Activated CD4-positive, CD25-positive, alpha-beta regulatory T cell treated with anti-CD3 and anti-CD28 coated beads, Interleukin-2, amount 50 U/mL, for 16 hours (primary cell): Measurements from ENCODE around the gene ARHGAP45.
"Not testable (repeated sequence)": the region's sequence is repeated elsewhere in the genome, so short reads cannot be mapped to it uniquely, and the experiment has no call there.

Experiments
- DNase-seq: peaks from one replicate; pipeline ENCODE4 v3.0.0-alpha.2; 2020; ENCODE audit warnings: low read depth, low spot score

ARHGAP45 gene

DNA sequence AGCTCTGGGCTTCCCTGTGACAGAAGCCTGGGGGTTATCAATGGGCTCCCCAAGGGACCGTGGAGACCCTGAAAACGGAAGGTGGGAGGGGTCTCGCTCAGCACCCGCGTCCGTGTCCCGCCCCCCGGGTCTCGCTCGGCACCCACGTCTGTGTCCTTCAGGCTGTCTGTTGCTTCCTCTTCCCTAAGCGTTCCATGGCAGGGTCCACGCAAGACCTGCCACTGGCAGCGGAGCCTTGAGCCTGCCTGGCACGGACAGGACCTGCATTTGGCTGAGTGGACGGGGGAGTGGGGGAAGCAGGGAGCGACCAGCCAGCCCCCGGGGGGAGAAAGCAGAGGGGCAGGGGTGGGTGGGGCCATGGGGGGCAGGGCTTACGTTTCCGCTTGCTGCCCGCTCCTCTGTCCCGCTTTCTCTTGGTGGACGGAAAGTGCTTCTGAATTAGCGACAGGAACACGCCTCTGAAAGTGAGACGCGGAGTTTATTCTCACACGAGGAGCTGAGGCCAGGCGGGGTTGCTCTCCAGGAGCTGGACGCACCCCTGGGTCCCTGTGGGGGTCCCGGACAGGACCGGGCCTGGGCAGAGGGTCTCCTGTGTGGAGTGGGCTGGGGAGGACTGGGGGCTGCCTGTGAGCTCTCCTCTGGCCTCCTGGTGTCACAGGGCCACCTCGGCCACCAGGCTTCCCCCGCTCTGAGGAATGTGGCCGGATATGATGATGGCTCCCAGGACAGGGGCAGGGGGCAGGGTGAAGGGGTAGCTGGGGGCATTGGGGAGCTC, 48.9 kb downstream of the ARHGAP45 start:
- DNase-seq, result no peak

DNA sequence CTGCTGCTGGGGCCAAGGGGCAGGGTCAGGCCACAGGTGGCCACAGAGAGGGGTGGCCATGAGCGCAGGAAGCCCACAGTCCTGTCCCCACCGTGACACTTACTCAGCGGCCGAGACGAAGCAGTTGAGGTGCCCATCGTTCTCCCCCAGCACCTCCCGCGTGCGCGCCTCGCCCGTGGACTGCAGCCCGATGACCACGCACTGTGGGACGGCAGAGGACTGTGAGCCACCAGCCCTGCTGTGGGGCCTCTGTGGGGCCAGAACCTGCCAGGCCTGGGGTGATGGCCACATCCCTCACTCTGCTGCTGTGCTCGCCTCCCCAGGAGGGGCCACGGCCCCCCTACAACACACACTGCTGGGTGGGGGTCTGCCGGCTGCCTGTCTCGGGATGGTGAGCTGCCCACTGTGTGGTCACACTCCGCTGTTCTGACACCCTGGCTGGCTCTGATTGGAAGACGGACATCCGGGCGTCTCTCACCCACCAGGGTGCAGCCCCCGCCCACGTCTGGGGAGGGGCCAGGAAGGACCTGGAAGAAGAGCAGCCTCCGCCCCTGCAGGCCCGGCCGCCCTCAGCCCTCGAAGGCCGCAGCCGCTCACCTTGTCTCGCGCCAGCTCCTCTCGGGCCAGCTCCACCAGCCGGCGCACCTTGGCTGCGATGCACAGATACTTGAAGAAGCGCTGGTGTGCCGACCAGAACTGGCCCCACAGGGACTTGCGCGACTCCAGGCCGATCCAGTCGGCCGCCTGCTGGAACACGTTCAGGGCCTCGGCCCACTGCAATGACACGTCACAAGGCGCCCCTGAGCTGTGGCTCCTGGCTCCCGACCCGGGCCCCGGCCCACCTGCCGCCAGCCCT, 50.0 kb downstream of the ARHGAP45 start:
- no peak for DNase-seq

DNA sequence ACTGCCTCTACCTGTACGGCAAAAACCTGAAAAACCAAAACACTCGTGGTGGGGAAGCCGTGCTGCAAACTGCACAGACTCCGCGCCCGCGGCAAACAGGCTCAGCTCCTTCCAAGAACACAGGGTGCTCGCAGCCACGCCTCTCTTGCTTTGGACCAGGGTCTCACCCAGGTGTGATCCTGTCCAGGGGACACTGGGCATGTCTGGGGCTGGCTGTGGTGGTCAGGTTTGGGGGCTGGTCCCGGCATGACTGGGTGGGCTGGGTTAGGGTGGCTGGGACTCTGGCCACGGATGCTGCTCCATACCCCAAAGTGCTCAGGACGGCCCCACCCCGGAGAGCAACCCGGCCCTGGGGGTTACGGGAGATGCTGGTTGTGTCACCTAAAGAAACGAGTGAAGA, 50.7 kb downstream of the ARHGAP45 start:
- no peak for DNase-seq

DNA sequence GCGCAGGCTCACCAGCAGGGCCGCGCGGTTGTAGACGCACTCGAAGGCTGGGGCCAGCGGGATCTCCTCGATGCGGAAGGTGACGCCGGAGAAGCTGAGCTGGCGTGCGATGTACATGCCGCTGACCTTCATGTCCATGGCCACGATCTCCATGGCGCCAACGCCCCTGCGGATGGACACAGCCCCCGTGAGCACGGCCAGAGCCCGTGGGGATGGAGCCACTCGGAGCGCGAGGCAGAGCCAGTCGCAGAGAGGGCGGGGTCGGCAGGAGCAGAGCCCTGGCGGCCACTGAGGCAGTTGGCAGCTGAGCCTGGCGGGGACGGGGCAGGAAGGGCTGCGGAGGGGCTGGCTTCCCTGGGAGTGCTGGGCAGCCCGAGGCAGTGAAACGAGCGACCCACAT, 52.0 kb downstream of the ARHGAP45 start:
- no peak for DNase-seq

DNA sequence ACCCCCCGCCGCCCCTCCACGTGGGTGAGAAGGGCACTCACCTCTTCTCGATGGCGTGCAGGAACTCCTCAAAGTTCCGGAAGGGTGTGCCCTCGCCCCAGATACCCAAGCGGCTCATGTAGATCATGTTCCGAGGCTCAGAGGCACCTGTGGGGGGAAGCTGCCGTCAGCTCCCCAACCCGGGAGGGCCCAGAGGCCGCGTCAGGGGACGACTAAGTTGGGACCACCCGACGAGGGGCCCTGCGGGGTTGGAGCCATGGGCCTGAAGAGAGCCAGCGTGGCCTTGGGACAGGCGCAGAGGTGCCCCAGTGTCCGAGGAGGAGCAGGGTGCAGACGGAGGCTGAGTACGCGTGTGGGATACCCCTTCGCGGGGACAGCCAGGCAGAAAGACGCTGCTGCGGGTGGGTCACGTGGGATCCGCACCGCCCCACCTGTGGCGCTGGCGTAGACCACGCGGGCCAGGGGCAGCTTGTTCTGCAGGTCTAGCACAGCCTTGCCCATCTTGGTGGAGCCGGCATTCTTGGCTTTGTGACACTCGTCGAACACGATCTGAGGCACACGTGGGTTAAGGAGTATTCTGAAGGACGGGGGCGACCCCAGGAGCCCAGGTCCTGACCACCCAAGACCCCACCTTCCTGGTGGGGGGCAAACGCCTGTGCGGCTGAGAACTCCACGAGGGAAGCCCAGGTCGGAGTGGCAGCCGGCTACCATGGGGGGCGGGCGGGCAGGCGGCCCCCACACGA, 52.7 kb downstream of the ARHGAP45 start:
- DNase-seq, result no peak

DNA sequence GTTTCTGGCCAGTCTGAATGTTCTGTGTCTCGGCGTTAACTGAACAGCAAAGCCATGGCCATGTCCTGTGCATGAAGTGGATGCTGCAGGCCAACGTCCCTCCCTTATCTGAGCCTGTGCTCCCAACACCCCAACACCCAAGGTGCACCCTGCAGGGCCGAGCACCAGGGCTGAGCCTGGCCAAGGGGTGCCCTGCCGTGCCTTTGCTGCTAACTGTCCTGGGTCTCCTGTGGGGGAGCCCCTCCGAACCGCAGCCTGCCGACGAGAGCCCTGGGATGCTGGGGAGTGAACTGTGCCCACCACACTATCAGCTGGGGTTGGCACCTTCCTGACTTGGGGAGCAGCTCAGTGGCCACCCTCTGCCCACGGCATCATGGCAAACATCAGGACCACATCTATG, 54.4 kb downstream of the ARHGAP45 start:
- DNase-seq, result no peak

DNA sequence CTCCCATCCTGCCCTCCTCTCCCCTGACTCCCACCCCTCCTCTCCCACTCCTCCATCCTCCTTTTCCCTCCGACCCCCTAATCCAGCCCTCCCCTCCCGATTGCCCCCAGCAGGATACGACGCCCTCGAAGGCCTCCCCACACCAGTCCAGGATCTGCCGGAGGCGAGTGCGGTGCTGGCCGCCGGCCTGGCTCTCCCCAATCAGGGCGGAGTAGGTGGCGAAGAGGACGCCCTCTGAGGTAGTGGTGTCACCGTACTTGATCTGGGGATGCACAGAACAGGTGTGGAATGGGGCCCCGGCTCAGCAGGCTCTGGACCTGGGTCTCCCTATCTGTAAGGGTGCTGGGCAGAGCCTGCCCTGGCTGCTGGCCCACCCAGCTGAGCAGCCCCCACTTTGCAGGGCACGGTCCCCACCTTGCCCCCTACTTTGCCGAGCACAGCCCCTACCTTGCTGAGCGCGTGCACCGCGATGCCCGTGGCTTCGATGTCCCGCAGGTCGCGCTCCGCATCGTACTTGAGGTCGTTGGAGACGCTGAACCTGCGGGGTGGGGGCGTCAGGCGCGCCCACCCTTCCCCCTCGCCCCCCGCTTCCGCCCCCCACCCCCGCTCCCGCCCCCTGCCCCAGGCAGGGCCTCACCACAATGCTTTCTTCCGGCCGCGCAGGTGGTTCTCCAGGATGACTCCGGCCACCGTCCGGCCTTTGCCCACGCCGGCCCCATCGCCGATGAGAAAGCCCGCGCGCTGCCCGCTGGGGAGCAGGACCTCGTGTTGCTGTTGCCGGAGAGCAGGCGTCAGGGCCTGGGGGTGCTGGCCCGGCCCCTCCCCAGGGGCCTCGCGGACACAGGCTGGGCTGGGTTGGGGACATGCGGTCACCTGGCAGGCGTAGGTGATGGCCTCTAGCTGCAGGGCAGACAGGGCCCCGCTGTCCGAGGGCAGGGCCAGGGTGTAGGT, 55.3 kb downstream of the ARHGAP45 start:
- DNase-seq, result no peak

DNA sequence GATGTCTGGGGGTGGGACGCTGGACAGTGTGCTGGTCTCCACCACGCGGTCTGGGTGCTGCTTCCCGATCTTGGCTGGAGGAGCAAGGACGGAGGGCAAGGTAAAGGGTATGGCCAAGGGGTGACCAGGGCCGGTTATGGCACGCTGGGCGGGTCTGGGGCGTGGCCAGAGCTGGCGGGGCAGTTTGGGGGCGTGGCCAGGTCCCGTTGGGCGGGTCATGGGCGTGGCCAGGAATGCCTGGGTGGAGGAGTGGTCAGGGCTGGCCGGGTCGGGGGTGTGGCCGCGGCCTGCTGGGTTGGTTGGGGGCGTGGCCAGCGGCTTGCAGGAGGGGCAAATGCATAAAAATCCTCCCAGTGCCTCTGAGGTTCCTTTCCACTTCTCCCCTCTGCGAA, 56.0 kb downstream of the ARHGAP45 start:
- no peak for DNase-seq

DNA sequence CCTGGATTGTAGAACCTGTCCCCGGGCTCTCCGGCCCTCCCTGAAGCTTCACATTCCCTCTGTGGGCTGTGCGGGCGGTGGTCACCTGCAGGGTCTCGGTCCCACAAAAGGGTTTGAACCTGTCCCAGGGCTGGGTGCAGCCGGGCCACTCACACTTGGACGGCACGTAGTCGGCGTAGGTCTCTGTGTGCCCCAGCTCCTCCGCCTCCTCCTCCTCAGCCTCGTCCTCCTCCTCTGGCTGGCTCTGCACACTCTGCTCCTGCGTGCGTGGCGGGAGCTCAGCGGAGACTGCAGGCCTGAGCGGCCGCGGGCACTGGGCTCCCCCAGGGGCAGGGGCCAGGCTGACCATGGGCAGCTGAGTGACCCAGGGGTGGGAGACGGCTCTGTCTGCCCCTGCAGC, 56.4 kb downstream of the ARHGAP45 start:
- DNase-seq, result no peak

DNA sequence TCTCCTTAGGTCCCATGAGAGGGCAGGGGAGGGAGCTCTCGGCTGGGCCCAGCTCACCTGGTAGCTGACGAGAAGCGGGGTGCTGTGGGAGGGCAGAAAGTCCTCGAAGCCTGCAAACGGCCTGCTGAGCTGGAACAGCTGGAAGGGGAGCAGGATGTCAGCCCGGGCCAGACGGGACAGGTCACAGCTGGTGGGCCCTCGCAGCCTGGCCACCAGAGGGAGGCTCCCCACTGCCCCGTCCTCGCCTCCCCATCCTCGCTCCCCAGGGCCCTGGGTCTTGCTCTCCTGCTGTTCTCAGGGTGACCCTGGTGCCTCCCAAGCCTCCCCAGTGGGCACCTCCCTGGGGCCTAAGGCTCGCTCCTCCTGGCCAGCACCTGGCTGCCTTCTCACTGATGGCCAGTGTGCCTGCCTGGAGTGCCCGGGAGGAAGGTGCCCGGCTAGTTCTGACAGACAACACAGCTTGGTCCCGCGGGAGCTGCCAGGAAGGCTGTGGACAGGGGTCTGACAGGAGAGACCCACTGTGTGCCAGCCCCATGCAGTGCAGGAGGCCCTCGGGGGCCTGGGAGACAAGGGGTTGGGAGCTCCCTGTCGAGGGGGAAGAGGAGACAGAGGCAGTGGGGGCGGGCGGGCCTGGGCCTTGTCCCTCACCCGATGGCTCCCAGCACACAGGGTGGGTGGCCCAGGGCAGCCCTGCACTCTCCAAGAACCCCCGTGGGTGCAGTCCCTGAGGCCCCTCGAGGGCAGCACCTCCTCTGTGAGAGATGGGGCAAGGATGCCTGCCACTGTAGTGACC, 57.1 kb downstream of the ARHGAP45 start:
- DNase-seq, result no peak

DNA sequence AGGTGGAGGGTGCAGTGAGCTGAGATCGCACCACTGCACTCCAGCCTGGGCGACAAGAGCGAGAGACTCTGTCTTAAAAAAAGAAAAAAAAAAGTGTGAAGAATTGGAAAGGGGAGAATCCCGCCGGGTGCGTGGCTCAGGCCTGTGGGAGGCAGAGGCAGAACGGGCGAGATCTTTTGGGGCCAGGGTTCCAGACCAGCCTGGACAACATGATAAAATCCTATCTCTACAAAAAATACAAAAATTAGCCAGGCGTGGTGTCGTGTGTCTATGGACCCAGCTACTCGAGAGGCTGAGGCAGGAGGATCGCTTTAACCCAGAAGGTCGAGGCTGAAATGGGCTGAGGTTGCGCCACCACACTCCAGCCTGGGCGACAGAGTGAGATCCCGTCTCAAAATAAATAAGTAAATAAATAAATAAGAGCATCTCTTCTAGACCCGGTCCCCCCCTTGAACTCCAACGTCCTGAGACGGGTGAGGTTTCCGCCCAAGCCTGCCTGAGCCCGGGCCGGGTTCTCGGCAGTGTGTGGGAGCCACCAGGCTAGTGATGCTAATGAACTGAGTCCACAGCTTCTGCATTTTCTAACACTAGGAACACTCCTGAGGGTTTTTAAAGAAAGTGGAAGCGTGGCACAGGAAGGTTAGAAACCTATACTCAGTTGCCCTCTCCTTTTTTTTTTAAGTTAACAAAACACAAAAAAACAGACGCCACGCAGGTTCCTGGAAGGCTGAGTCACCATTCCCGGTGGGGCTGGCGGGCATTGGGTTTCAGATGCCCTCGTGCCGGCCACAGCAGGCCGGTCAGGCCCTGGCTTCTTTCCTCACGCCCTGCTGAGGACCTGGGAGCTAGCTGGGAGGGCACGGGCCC, 58.9 kb downstream of the ARHGAP45 start:
- no peak for DNase-seq

DNA sequence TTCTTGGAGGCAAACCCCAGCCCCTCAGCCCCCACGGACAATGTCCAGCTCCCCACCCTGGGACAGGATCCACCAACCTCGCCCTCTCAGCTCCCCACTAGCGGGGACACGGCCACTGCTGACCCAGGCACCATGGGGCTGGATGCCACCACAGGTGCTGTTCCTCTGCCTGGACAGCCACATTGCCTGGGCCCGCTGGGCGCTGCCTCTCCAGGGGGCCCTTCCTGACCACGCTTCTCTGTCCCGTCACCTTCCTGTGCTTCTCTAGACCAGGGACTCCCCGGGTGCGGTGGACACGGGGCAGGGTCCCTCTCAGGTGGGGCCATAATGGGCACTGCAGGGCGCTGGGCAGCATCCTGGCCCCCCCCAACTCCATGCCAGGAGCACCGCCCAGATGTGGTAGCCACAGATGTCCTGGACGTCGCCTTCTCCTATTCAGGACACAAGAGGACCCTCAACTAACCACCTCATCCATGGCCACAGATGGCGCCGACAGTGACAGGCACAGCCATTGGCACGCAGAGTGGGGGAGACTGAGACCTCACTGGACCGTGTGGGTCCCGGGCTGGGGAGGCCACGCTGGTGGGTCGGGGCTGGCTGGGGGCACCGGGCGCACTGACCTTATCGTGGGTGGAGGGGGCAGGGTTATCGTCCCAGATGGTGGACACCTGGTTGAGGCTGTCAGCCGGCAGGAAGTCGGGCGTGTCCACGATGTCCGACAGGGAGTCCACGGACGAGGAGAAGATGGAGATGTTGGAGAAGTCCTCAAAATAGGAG, 60.2 kb downstream of the ARHGAP45 start:
- DNase-seq, result no peak

DNA sequence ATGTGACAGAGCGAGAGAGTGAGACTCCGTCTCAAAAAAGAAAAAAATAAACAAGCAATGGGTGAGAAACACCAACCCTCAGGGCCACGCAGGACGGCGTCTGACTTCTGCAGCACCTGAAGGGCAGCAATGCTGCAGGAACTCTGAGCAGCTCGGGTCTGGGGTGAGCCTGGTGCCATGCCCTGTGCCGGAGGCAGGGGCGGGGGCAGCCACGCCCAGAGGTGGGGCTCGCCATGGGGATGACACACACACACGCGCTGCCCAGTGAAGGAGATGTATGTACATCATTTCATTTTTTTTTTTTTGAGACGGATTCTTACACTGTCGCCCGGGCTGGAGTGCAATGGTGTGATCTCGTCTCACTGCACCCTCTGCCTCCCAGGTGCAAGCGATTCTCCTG, 61.1 kb downstream of the ARHGAP45 start:
- no peak for DNase-seq

DNA sequence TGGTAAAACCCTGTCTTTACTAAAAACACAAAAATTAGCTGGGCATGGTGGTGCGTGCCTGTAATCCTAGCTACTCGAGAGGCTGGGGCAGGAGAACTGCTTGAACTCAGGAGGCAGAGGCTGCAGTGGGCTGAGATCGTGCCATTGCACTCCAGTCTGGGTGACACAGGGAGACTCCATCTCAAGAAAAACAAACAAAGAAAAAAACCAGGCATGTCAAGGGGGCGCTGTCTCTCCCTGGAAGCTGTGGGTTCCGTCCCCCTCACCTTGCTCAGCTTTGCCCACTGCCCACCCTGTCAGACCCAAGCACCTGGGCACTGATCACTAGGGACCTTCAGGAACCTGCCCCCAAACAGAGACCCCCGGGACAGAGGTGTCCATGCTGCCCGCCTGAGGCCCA, 62.1 kb downstream of the ARHGAP45 start:
- not testable (repeated sequence) for DNase-seq

DNA sequence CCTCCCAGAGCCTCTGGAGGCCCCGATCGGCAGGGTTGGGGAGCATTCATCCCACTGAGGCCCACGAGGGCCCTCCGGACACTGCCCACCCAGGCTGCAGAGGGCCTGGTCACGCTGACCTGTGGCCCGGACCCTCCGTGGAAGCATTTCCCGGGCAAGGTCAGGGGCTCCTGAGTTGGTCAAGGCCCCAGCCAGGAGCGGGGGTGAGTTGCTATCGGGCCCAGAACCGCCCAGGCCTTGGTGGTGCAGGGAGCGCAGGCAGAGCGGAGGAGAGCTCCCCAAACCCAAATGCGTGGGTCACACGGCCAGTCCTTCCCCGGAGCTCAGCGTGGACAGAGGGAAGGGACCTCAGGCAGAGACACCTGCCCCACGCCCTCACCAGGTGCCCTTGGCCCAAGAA, 62.6 kb downstream of the ARHGAP45 start:
- no peak for DNase-seq

DNA sequence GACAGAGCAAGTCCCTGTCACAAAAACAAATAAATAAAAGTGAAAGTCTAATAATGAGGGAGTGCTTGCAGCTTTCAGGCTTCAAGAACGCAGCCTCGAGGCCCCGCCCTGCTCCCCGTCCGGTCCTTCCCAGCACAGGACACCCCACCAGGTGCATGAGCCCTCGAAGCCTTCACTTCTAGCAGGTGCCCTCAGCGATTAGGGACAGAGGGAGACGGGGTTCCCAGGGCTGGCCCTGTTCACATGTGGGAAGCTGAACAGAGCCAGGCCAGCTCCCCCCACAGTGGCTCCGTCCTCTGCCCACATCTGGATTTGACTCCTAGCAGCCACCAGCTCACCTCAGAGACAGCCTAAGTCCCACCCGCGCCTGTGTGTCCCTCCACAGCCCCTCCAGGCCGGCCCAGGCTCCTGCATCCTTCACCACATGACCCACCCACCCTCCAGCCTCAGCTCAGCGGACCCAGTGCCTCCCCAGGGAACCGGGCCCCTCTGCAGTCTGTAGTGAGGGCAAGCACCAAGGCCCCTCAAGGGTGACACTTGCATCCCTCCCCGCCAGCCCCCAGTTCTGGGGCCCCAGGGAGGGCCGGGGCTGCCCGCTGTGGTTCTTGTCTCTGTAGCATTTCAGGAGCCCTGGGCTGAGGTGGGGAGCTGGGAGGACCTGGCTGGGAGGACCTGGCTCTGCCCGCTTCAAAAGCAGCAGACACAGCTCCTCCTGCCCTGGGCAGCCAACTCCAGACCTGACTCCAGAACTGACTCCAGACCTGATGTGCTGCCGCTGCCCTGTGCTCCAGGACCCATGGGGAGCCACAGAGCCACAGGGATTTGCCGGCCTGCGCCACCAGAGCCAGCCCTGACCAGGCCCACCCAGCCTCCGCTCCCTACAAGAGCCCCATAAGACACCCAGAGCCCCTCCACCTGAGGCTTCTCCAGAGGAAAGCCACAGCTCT, 64.1 kb downstream of the ARHGAP45 start:
- DNase-seq, result no peak
